Measurements from ENCODE around the gene CYGB. TPM values are rescaled to one million over a fixed set of nuclear protein-coding genes. Genes with fewer than 3 reads are reported as not detected.

Gene CYGB
- total and polyA plus RNA-seq, 2 of the 13 experiments (the other 11 are each of a cell fraction or from before 2014, with no cell fraction given): 18.9 to 27.1 TPM

DNA sequence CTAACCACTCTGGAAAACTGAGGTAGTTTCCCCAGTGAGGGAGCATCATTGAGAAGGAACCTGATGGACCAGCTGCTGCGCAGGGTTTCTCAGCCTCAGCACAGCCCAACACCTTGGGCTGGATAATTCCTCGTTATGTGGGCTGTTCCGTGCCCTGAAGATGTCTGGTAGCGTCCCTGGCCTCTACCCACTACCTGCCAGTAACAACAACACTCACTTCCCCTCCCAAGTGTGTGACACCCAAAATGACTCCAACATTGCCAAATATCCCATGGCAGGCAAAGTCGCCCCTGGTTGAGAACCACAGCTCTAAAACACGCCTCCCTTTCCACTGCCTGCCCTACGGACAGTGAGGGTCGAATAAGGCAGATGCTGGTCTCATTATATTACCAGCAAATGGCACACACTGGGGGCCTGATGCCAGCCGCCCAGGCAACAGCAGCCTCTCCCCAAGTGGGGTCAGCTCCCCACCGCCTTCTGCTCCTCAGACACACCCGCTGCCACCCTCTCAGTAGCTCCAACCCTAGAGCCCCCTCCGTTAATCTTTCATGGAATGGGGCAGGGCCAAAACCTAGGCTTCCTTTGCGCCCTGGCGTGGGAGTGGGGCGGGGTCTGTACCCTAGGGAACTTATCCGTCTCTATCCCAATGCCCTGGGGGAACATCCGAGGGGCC lies 37.3 kb downstream of the CYGB start (continued):
- TF ChIP-seq, protein P1, sequence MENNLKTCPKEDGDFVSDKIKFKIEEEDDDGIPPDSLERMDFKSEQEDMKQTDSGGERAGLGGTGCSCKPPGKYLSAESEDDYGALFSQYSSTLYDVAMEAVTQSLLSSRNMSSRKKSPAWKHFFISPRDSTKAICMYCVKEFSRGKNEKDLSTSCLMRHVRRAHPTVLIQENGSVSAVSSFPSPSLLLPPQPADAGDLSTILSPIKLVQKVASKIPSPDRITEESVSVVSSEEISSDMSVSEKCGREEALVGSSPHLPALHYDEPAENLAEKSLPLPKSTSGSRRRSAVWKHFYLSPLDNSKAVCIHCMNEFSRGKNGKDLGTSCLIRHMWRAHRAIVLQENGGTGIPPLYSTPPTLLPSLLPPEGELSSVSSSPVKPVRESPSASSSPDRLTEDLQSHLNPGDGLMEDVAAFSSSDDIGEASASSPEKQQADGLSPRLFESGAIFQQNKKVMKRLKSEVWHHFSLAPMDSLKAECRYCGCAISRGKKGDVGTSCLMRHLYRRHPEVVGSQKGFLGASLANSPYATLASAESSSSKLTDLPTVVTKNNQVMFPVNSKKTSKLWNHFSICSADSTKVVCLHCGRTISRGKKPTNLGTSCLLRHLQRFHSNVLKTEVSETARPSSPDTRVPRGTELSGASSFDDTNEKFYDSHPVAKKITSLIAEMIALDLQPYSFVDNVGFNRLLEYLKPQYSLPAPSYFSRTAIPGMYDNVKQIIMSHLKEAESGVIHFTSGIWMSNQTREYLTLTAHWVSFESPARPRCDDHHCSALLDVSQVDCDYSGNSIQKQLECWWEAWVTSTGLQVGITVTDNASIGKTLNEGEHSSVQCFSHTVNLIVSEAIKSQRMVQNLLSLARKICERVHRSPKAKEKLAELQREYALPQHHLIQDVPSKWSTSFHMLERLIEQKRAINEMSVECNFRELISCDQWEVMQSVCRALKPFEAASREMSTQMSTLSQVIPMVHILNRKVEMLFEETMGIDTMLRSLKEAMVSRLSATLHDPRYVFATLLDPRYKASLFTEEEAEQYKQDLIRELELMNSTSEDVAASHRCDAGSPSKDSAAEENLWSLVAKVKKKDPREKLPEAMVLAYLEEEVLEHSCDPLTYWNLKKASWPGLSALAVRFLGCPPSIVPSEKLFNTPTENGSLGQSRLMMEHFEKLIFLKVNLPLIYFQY (CRISPR knock-in tag; IDR thresholded peaks at IDR 0.05; ENCODE audit: borderline replicate concordance): no peak
- TF ChIP-seq FOXJ3 (CRISPR knock-in tag; IDR thresholded peaks at IDR 0.05; ENCODE audit: borderline replicate concordance) (no peak), HOXD1 (CRISPR knock-in tag; IDR thresholded peaks at IDR 0.05) (no peak), SRSF1 (optimal IDR thresholded peaks at IDR 0.05; ENCODE audit: low read depth, low read length) (no peak), ZNF264 (CRISPR knock-in tag; IDR thresholded peaks at IDR 0.05) (no peak), ZSCAN21 (CRISPR knock-in tag; IDR thresholded peaks at IDR 0.05; ENCODE audit: borderline replicate concordance) (0 out of 2 replicates have a peak, but pooled peaks have one; percentile 2), KLF15 (CRISPR knock-in tag; IDR thresholded peaks at IDR 0.05; ENCODE audit: borderline replicate concordance) (no peak), YEATS2 (CRISPR knock-in tag; IDR thresholded peaks at IDR 0.05; ENCODE audit: borderline replicate concordance) (0 out of 2 replicates have a peak, but pooled peaks have one; percentile 31), ZNF543 (CRISPR knock-in tag; IDR thresholded peaks at IDR 0.05) (no peak), NFKB2 (CRISPR knock-in tag; IDR thresholded peaks at IDR 0.05; ENCODE audit: borderline replicate concordance) (no peak), TSC22D2 (CRISPR knock-in tag; IDR thresholded peaks at IDR 0.05; ENCODE audit: borderline replicate concordance) (no peak)
- TF ChIP-seq, protein P2, sequence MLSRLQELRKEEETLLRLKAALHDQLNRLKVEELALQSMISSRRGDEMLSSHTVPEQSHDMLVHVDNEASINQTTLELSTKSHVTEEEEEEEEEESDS (CRISPR knock-in tag; IDR thresholded peaks at IDR 0.05; ENCODE audit: borderline replicate concordance): 0 out of 2 replicates have a peak, but pooled peaks have one; percentile 36
- TF ChIP-seq, protein P3, sequence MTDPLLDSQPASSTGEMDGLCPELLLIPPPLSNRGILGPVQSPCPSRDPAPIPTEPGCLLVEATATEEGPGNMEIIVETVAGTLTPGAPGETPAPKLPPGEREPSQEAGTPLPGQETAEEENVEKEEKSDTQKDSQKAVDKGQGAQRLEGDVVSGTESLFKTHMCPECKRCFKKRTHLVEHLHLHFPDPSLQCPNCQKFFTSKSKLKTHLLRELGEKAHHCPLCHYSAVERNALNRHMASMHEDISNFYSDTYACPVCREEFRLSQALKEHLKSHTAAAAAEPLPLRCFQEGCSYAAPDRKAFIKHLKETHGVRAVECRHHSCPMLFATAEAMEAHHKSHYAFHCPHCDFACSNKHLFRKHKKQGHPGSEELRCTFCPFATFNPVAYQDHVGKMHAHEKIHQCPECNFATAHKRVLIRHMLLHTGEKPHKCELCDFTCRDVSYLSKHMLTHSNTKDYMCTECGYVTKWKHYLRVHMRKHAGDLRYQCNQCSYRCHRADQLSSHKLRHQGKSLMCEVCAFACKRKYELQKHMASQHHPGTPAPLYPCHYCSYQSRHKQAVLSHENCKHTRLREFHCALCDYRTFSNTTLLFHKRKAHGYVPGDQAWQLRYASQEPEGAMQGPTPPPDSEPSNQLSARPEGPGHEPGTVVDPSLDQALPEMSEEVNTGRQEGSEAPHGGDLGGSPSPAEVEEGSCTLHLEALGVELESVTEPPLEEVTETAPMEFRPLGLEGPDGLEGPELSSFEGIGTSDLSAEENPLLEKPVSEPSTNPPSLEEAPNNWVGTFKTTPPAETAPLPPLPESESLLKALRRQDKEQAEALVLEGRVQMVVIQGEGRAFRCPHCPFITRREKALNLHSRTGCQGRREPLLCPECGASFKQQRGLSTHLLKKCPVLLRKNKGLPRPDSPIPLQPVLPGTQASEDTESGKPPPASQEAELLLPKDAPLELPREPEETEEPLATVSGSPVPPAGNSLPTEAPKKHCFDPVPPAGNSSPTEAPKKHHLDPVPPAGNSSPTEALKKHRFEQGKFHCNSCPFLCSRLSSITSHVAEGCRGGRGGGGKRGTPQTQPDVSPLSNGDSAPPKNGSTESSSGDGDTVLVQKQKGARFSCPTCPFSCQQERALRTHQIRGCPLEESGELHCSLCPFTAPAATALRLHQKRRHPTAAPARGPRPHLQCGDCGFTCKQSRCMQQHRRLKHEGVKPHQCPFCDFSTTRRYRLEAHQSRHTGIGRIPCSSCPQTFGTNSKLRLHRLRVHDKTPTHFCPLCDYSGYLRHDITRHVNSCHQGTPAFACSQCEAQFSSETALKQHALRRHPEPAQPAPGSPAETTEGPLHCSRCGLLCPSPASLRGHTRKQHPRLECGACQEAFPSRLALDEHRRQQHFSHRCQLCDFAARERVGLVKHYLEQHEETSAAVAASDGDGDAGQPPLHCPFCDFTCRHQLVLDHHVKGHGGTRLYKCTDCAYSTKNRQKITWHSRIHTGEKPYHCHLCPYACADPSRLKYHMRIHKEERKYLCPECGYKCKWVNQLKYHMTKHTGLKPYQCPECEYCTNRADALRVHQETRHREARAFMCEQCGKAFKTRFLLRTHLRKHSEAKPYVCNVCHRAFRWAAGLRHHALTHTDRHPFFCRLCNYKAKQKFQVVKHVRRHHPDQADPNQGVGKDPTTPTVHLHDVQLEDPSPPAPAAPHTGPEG (CRISPR knock-in tag; IDR thresholded peaks at IDR 0.05): no peak
- TF ChIP-seq, protein P4, sequence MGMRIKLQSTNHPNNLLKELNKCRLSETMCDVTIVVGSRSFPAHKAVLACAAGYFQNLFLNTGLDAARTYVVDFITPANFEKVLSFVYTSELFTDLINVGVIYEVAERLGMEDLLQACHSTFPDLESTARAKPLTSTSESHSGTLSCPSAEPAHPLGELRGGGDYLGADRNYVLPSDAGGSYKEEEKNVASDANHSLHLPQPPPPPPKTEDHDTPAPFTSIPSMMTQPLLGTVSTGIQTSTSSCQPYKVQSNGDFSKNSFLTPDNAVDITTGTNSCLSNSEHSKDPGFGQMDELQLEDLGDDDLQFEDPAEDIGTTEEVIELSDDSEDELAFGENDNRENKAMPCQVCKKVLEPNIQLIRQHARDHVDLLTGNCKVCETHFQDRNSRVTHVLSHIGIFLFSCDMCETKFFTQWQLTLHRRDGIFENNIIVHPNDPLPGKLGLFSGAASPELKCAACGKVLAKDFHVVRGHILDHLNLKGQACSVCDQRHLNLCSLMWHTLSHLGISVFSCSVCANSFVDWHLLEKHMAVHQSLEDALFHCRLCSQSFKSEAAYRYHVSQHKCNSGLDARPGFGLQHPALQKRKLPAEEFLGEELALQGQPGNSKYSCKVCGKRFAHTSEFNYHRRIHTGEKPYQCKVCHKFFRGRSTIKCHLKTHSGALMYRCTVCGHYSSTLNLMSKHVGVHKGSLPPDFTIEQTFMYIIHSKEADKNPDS (CRISPR knock-in tag; IDR thresholded peaks at IDR 0.05): no peak
